Tibial nerve (tissue), 4 donors: ENCODE results near the gene METRN. TPM values are rescaled to one million over a fixed set of nuclear protein-coding genes. Genes with fewer than 3 reads are reported as not detected.
"Not testable (repeated sequence)": the region's sequence is repeated elsewhere in the genome, so short reads cannot be mapped to it uniquely, and the experiment has no call there.

ENCODE experiments used
- DNase-seq, 2 donors: peaks; one replicate each; pipeline ENCODE4 v3.0.0-alpha.2; 2019; ENCODE audit warnings: low spot score in 2 of 2
- H3K27ac ChIP-seq, 4 donors: fragments of 200-600 bp; sonication (generic) in 3 of 4; one replicate each; pipeline ENCODE4 v1.5.1; 2017 to 2019; ENCODE audit warnings: mild to moderate bottlenecking in 1 of 4
- H3K27me3 ChIP-seq, 2 donors: fragments of 200-600 bp; sonication (generic) in 1 of 2; one replicate each; pipeline versions ENCODE4 v1.5.1 to v1.6.0; 2017 to 2019
- H3K36me3 ChIP-seq, 3 donors: fragments of 200-600 bp; sonication (generic); one replicate each; pipeline ENCODE4 v1.5.1; 2018 to 2019
- H3K4me1 ChIP-seq, 4 donors: fragments of 200-600 bp; sonication (generic) in 3 of 4; one replicate each; pipeline ENCODE4 v1.5.1; 2017 to 2019
- H3K4me3 ChIP-seq, 4 donors: fragments of 200-600 bp; sonication (generic) in 3 of 4; one replicate each; pipeline ENCODE4 v1.5.1; 2017 to 2019; ENCODE audit warnings: mild to moderate bottlenecking in 1 of 4, moderate library complexity in 1 of 4
- H3K9me3 ChIP-seq, 4 donors: fragments of 200-600 bp; sonication (generic) in 3 of 4; one replicate each; pipeline ENCODE4 v1.5.1; 2017 to 2019
- EP300 ChIP-seq, 2 donors: sonication (generic); formaldehyde crosslinking; IDR thresholded peaks; one replicate each; pipeline ENCODE4 v1.6.1; 2017; ENCODE audit warnings: antibody characterized with exemption in 2 of 2, mild to moderate bottlenecking in 1 of 2
- POLR2A ChIP-seq, 2 donors: fragments of 450-650 bp; IDR thresholded peaks; one replicate each; pipeline ENCODE4 v1.6.1; 2017; ENCODE audit warnings: antibody characterized with exemption in 2 of 2, mild to moderate bottlenecking in 2 of 2, moderate library complexity in 2 of 2
- WGBS, 2 donors: methylation state at CpG; one replicate each; pipeline ENCODE4 v1.1.5; 2018; 5-methylcytosine and 5-hydroxymethylcytosine counted together
- total RNA-seq, 4 donors: library from RNA; depleted of rRNA; stranded (reverse); fragments of >200 nt; gene quantifications; one replicate each; pipeline ENCODE4 v1.1.0, GENCODE V29; 2016
- TF ChIP-seq, protein P1 (sequence below), 5 experiments: fragments of 200-600 bp in 3 of 5; fragments of 450-650 bp in 2 of 5; sonication (generic) in 3 of 5; IDR thresholded peaks; one replicate each; pipeline ENCODE4 v1.5.1; 2016 to 2019; ENCODE audit warnings: antibody characterized with exemption in 5 of 5, mild to moderate bottlenecking in 3 of 5, moderate library complexity in 2 of 5

The METRN gene
- total RNA-seq, 4 donors from 2014 or later, result 78.8 to 131 (median 108) TPM

DNA sequence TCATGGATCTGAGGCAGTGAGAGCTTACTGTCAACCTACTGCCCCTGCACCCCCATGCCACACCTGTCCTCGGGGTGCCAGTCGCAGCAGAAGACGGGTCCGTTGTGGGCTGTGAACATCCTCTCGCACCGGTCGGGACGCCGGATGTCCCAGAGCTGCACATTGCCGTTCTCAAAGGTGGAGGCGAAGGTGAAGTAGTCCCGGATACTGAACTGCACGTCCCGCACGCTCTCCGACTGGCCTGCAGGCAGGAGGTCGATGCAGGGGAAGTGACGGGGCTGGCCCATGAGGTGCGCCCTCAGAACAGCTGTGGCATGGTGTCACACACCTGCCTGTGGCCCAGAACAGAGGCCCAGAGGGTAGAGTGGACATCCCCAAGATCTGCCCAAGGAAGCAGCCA is 27.4 kb upstream of the METRN start:
- no peak for TF ChIP-seq POLR2A (IDR thresholded peaks at IDR 0.05)
- no peak for TF ChIP-seq EP300 (IDR thresholded peaks at IDR 0.05)
- TF ChIP-seq, protein P1, sequence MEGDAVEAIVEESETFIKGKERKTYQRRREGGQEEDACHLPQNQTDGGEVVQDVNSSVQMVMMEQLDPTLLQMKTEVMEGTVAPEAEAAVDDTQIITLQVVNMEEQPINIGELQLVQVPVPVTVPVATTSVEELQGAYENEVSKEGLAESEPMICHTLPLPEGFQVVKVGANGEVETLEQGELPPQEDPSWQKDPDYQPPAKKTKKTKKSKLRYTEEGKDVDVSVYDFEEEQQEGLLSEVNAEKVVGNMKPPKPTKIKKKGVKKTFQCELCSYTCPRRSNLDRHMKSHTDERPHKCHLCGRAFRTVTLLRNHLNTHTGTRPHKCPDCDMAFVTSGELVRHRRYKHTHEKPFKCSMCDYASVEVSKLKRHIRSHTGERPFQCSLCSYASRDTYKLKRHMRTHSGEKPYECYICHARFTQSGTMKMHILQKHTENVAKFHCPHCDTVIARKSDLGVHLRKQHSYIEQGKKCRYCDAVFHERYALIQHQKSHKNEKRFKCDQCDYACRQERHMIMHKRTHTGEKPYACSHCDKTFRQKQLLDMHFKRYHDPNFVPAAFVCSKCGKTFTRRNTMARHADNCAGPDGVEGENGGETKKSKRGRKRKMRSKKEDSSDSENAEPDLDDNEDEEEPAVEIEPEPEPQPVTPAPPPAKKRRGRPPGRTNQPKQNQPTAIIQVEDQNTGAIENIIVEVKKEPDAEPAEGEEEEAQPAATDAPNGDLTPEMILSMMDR (IDR thresholded peaks at IDR 0.05), result no peak
- H3K27me3 ChIP-seq, result peaks cover 0 to 6% of the 10 kb centered on the region in 2 donors
- peaks cover 0 to 63% (median 33%) of the 10 kb centered on the region in 4 donors for H3K4me1 ChIP-seq
- no peaks in the 10 kb centered on the region for H3K9me3 ChIP-seq
- no peak overlapping the region for H3K4me3 ChIP-seq
- H3K36me3 ChIP-seq, result peaks cover 0 to 39% (median 6%) of the 10 kb centered on the region in 3 donors
- no peak for DNase-seq
- WGBS, 2 donors, result 87 to 92% methylated on average over 9 to 19 of the region's 19 CpGs
- no peak overlapping the region for H3K27ac ChIP-seq

GRCh38 chr16:689175-689897 is 25.6 kb upstream of the METRN start:
- H3K4me3 ChIP-seq, result peak overlapping the region; percentile 63 to 99 (median 82)
- H3K36me3 ChIP-seq, result peaks cover 0 to 32% (median 0%) of the 10 kb centered on the region in 3 donors
- peaks cover 0 to 57% (median 24%) of the 10 kb centered on the region in 4 donors for H3K4me1 ChIP-seq
- WGBS, 2 donors, result 81 to 90% methylated on average over 24 of the region's 26 CpGs
- peak overlapping the region in 3 of 4 donors; percentile 88 to 94 (median 90) for H3K27ac ChIP-seq
- H3K9me3 ChIP-seq, result no peaks in the 10 kb centered on the region
- peaks cover 0 to 23% of the 10 kb centered on the region in 2 donors for H3K27me3 ChIP-seq
- DNase-seq, result no peak
- TF ChIP-seq, protein P1 (IDR thresholded peaks at IDR 0.05), result no peak
- TF ChIP-seq EP300 (IDR thresholded peaks at IDR 0.05), result no peak
- TF ChIP-seq POLR2A (IDR thresholded peaks at IDR 0.05), result no peak

- 89 to 92% methylated on average over 16 of the region's 16 CpGs for WGBS, 2 donors
- peaks cover 0 to 56% (median 27%) of the 10 kb centered on the region in 4 donors for H3K4me1 ChIP-seq
- not testable (repeated sequence) for H3K27ac ChIP-seq, DNase-seq, H3K4me3 ChIP-seq, H3K9me3 ChIP-seq
- peaks cover 0 to 41% of the 10 kb centered on the region in 2 donors for H3K27me3 ChIP-seq
- H3K36me3 ChIP-seq, result peaks cover 0 to 20% (median 0%) of the 10 kb centered on the region in 3 donors
These were observed 23.7 kb upstream of the METRN start for GRCh38 chr16:691242-691641.

GRCh38 chr16:692356-693108 is 22.4 kb upstream of the METRN start:
- WGBS, 2 donors, result 63 to 71% methylated on average over 10 of the region's 10 CpGs

GRCh38 chr16:693364-693763 is 21.6 kb upstream of the METRN start:
- Histone ChIP-seq H3K36me3 (peaks cover 0 to 8% (median 0%) of the 10 kb centered on the region in 3 donors), H3K9me3 (no peaks in the 10 kb centered on the region), H3K27ac (no peak overlapping the region), H3K4me1 (peaks cover 0 to 46% (median 27%) of the 10 kb centered on the region in 4 donors), H3K27me3 (peaks cover 0 to 56% of the 10 kb centered on the region in 2 donors), H3K4me3 (no peak overlapping the region)
- no peak for DNase-seq
- TF ChIP-seq POLR2A (IDR thresholded peaks at IDR 0.05) (no peak), EP300 (IDR thresholded peaks at IDR 0.05) (no peak)
- TF ChIP-seq, protein P1 (IDR thresholded peaks at IDR 0.05), result no peak
- 29 to 48% methylated on average over 18 to 20 of the region's 22 CpGs for WGBS, 2 donors

More at GRCh38 chr16:692356-693108, 22.4 kb upstream of the METRN start:
- Histone ChIP-seq H3K4me1 (peaks cover 0 to 52% (median 27%) of the 10 kb centered on the region in 4 donors), H3K27ac (no peak overlapping the region), H3K27me3 (peaks cover 0 to 54% of the 10 kb centered on the region in 2 donors), H3K36me3 (peaks cover 0 to 14% (median 0%) of the 10 kb centered on the region in 3 donors), H3K9me3 (no peaks in the 10 kb centered on the region), H3K4me3 (no peak overlapping the region)
- DNase-seq, result no peak
- TF ChIP-seq, protein P1 (IDR thresholded peaks at IDR 0.05), result no peak
